WERI-Rb-1 (cell line): ENCODE measurements around the gene SPSB4.

ENCODE experiments used
- DNase-seq: peaks from one replicate; pipeline ENCODE4 v3.0.0-alpha.2; 2020
- H3K27ac ChIP-seq: fragments of 250-450 bp; sonication (Bioruptor Pico); 2 replicates; pipeline ENCODE4 v1.5.1; 2020; ENCODE audit warnings: mild to moderate bottlenecking, moderate library complexity
- H3K27me3 ChIP-seq: fragments of 250-450 bp; sonication (Bioruptor Pico); 2 replicates; pipeline ENCODE4 v1.5.1; 2021; ENCODE audit warnings: mild to moderate bottlenecking, low read depth, moderate library complexity; ENCODE audit not compliant: insufficient read depth, severe bottlenecking
- H3K36me3 ChIP-seq: fragments of 250-450 bp; sonication (Bioruptor Pico); 2 replicates; pipeline ENCODE4 v1.5.1; 2020; ENCODE audit warnings: mild to moderate bottlenecking, moderate library complexity
- H3K4me3 ChIP-seq: 2 replicates; pipeline ENCODE4 v1.5.1; 2011; ENCODE audit warnings: low read depth, mild to moderate bottlenecking, control low read depth, low read length
- H3K9me3 ChIP-seq: fragments of 250-450 bp; sonication (Bioruptor Pico); 2 replicates; pipeline ENCODE4 v1.5.1; 2021; ENCODE audit warnings: mild to moderate bottlenecking, moderate library complexity; ENCODE audit not compliant: severe bottlenecking
- TF ChIP-seq, protein P1 (sequence below): IDR thresholded peaks from 2 replicates; pipeline ENCODE4 v1.5.1; 2011; ENCODE audit warnings: low read depth, mild to moderate bottlenecking, control low read depth, inconsistent platforms, low read length

Gene SPSB4

DNA sequence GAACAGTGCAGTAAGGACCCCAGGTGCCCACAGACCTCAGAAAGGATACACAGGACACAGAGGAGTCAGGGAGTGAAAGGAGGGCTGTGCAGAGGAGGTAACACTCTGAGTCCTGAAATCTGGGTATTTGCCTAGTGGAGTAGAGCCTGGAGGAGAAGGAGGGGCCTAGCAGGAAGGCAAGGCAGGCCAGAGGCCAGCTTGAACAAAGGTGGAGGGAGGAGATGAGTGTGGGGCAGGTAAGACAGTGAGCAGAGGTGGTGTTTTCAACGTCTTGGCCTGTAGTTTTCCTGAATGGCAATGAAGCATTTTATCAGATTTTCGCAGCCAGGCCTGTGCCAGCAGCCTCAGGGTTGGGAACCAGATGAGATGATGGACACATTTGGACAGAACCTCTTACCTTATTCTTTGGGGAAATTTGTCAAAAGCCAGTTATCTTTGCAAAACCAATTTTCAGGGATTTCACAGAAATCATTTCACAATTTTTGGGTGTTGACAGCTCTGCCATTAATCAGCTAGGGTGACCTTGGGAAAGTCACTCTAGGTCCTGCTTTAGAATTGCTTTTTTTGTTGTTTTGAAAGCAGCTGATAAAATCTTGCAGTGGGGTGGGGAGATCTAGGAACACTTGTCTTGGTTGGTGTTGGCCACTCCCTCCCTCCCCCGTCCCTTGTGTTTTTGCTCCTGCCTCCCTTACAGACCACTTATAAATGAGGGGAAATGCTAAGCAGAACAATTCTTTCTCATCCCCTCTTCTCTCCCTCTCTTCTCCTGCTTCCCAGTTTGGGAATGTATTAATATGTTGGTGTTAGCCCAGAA, 38.4 kb downstream of the SPSB4 start:
- DNase-seq = no peak
- H3K36me3 ChIP-seq = no peaks in the 10 kb centered on the region; the same call in none of the 2 replicates
- H3K27me3 ChIP-seq = no peaks in the 10 kb centered on the region
- no peaks in the 10 kb centered on the region for H3K9me3 ChIP-seq
- no peak overlapping the region for H3K4me3 ChIP-seq
- H3K27ac ChIP-seq = no peak overlapping the region
- TF ChIP-seq, protein P1, sequence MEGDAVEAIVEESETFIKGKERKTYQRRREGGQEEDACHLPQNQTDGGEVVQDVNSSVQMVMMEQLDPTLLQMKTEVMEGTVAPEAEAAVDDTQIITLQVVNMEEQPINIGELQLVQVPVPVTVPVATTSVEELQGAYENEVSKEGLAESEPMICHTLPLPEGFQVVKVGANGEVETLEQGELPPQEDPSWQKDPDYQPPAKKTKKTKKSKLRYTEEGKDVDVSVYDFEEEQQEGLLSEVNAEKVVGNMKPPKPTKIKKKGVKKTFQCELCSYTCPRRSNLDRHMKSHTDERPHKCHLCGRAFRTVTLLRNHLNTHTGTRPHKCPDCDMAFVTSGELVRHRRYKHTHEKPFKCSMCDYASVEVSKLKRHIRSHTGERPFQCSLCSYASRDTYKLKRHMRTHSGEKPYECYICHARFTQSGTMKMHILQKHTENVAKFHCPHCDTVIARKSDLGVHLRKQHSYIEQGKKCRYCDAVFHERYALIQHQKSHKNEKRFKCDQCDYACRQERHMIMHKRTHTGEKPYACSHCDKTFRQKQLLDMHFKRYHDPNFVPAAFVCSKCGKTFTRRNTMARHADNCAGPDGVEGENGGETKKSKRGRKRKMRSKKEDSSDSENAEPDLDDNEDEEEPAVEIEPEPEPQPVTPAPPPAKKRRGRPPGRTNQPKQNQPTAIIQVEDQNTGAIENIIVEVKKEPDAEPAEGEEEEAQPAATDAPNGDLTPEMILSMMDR = no peak

DNA sequence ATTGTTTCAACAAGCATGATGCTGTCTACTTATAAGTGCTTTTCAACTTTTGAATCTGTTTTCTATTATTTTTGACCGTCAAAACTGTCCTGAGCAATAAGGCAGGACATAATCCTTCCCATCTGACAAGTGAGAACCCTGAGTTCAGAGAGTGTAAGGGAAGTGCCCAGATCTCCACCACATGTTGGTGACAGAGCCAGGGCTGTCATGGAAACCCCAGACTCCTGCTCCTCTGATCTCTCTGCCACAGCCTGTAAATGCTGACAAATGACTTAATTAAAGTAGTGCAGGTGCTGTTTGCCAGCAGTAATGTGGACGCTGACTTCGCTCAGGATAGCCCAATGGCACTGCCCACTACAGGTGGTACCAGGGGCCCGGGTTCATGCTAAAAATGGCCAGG, 40.3 kb downstream of the SPSB4 start:
- Histone ChIP-seq H3K4me3 (no peak overlapping the region), H3K27me3 (no peaks in the 10 kb centered on the region), H3K36me3 (no peaks in the 10 kb centered on the region; the same call in none of the 2 replicates), H3K27ac (peak overlapping the region; percentile 14; the same call in 1 of the 2 replicates), H3K9me3 (no peaks in the 10 kb centered on the region)
- TF ChIP-seq, protein P1 = no peak
- no peak for DNase-seq

DNA sequence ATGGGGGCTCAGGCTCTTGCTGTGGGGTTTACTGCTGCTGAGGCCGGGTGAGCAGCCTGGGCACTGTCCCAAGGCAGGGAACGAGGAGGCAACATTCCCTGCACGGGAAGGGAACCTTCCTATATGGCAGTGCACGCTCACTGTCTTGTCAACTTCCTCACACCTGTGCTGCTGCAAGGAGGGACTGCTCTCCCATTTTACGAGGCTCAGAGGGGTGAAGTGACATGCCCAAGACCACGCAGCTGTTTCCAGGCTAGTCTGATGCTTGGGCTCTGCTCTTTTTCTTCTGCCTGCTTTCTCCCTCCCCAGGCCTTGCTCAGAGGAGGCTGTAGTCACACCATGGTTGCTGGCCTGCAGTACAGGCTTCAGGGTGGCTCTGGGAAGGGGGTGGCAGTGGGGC, 41.5 kb downstream of the SPSB4 start:
- Histone ChIP-seq H3K9me3 (no peaks in the 10 kb centered on the region), H3K36me3 (peaks cover 3% of the 10 kb centered on the region), H3K27ac (no peak overlapping the region), H3K4me3 (no peak overlapping the region), H3K27me3 (no peaks in the 10 kb centered on the region)
- no peak for DNase-seq
- TF ChIP-seq, protein P1 = no peak

DNA sequence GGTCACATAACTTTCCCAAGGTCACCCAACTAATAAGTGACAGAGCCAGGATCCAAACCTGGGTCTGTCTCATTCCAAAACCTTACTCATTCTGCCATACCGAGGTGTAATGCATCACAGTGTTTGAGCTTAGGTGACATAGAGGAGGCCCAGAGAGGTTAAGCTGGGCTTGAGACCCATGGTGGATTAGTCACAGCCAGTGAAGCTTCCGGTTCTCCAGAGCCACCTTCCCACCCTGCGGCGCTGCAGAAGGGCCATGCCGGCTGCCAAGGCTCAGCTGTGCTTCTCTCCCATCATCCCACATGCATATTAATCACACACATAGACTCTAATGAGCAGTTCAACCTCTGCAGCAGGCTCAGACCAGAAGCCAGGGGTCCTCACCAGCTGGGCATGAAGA, 42.2 kb downstream of the SPSB4 start:
- Histone ChIP-seq H3K36me3 (peaks cover 3% of the 10 kb centered on the region), H3K4me3 (no peak overlapping the region), H3K27ac (no peak overlapping the region), H3K27me3 (no peaks in the 10 kb centered on the region), H3K9me3 (no peaks in the 10 kb centered on the region)
- DNase-seq = peak; percentile 79
- TF ChIP-seq, protein P1 = no peak

DNA sequence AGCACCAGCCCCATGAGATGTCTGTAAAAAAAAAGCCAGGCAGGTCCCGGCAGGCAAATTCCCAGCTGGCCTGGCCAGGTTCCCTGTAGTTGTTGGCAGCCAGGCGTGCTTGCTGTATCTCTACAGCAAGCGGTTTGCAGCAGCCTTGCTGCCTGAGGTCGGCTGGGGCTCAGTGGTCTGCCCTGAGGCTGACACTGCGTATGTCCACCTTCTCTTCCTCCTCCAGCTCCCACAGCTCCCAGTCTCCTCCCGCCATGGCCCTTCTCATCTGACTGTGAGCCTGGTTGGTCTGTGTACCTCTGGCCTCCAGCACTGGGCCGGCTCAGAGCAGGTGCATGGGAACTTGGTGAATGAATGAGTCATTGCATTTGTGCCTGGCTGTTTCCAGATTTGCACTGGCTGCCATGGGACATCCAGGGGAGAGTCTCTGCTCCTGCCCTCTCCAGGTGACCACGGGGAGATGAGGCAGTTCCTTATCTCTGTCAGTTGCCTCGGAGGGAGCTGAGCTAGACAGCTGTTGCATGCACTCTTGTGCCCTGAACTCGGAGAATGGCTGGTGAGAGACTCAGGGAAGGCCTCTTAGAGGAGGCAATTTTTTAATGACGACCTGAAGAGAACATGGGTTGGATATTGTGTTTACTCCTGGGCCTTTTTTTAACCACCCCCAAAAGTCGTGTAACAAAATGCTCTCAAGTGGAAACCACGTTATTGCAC, 43.0 kb downstream of the SPSB4 start:
- no peak overlapping the region for H3K4me3 ChIP-seq
- H3K36me3 ChIP-seq = peaks cover 3% of the 10 kb centered on the region
- TF ChIP-seq, protein P1 = no peak
- H3K9me3 ChIP-seq = no peaks in the 10 kb centered on the region
- no peak for DNase-seq
- no peak overlapping the region for H3K27ac ChIP-seq
- H3K27me3 ChIP-seq = no peaks in the 10 kb centered on the region
